Non-pigmented ciliary epithelial cell (primary cell): Measurements from ENCODE around the gene SAMMSON.

Experiments
- DNase-seq: peaks from one replicate; pipeline ENCODE4 v3.0.0-alpha.2; 2010; ENCODE audit warnings: low read depth

SAMMSON gene

GRCh38 chr3:70090322-70090913 is 90.9 kb downstream of the SAMMSON start:
- no peak for DNase-seq

GRCh38 chr3:70094197-70094596 is 94.7 kb downstream of the SAMMSON start:
- no peak for DNase-seq

GRCh38 chr3:70095260-70095659 is 95.7 kb downstream of the SAMMSON start:
- DNase-seq = no peak

GRCh38 chr3:70096376-70097066 is 97.0 kb downstream of the SAMMSON start:
- no peak for DNase-seq

GRCh38 chr3:70097084-70097483 is 97.6 kb downstream of the SAMMSON start:
- DNase-seq = no peak

GRCh38 chr3:70108072-70108471 is 108.5 kb downstream of the SAMMSON start:
- no peak for DNase-seq

GRCh38 chr3:70108546-70108945 is 109.0 kb downstream of the SAMMSON start:
- DNase-seq = no peak

GRCh38 chr3:70110066-70110465 is 110.5 kb downstream of the SAMMSON start:
- DNase-seq = no peak

GRCh38 chr3:70111411-70111810 is 111.9 kb downstream of the SAMMSON start:
- no peak for DNase-seq

- no peak for DNase-seq
Observed at GRCh38 chr3:70112751-70113150, 113.2 kb downstream of the SAMMSON start.

GRCh38 chr3:70114431-70114830 is 114.9 kb downstream of the SAMMSON start:
- DNase-seq = no peak

- no peak for DNase-seq
Observed at GRCh38 chr3:70119879-70120278, 120.3 kb downstream of the SAMMSON start.
